ENCODE results near the gene TRAF3IP3.

GRCh38 chr1:209721323-209721722 is 34.5 kb upstream of the TRAF3IP3 start:
- TF ChIP-seq REST (IDR thresholded peaks at IDR 0.05; ENCODE audit: low read depth, low read length) (no peak), CTCF (IDR thresholded peaks at IDR 0.05) (no peak), EZH2phosphoT487 (IDR thresholded peaks at IDR 0.05; ENCODE audit: borderline replicate concordance, low read depth) (no peak), TAF1 (IDR thresholded peaks at IDR 0.05; ENCODE audit: borderline replicate concordance, low read depth, low read length) (no peak), NFIC (IDR thresholded peaks at IDR 0.05; ENCODE audit: borderline replicate concordance) (no peak), TCF12 (IDR thresholded peaks at IDR 0.05) (no peak)

All from SK-N-SH (cell line).